Naive B cell (primary cell): Measurements from ENCODE around the gene BARHL2. TPM values are rescaled to one million over a fixed set of nuclear protein-coding genes. Genes with fewer than 3 reads are reported as not detected.

Experiments used
- ATAC-seq, 2 donors: fragments of 150-1000 bp; cut with Tn5 transposase; 2 replicates each; pipeline ENCODE4 v1.10.0; 2021; ENCODE audit warnings: low read depth in 2 of 2, mild to moderate bottlenecking in 2 of 2, moderate library complexity in 2 of 2
- DNase-seq: peaks from one replicate; pipeline ENCODE4 v3.0.0; 2022
- H3K27ac Mint-ChIP-seq, 6 donors: one replicate each; pipeline ENCODE4 v1.8.0; 2020 to 2022; ENCODE audit warnings: mild to moderate bottlenecking in 6 of 6, mixed read lengths in 6 of 6, moderate library complexity in 5 of 6, inconsistent platforms in 2 of 6
- H3K27me3 Mint-ChIP-seq, 3 donors: one replicate each; pipeline ENCODE4 v1.8.0; 2021 to 2022; ENCODE audit warnings: mixed read lengths in 3 of 3, mild to moderate bottlenecking in 1 of 3
- H3K36me3 Mint-ChIP-seq, 2 donors: one replicate each; pipeline ENCODE4 v1.8.0; 2020 to 2022; ENCODE audit warnings: mixed read lengths in 2 of 2, inconsistent platforms in 1 of 2, mild to moderate bottlenecking in 1 of 2
- H3K4me1 Mint-ChIP-seq, 3 donors: one replicate each; pipeline ENCODE4 v1.8.0; 2020 to 2022; ENCODE audit warnings: mixed read lengths in 3 of 3, inconsistent platforms in 1 of 3, mild to moderate bottlenecking in 1 of 3, moderate library complexity in 1 of 3
- H3K4me3 Mint-ChIP-seq, 8 donors: one replicate each; pipeline ENCODE4 v1.8.0; 2020 to 2022; ENCODE audit warnings: mild to moderate bottlenecking in 8 of 8, mixed read lengths in 8 of 8, moderate library complexity in 8 of 8, inconsistent platforms in 2 of 8
- H3K9me3 Mint-ChIP-seq, 7 donors: one replicate each; pipeline ENCODE4 v1.8.0; 2020 to 2022; ENCODE audit warnings: mixed read lengths in 7 of 7, mild to moderate bottlenecking in 5 of 7, inconsistent platforms in 2 of 7, moderate library complexity in 1 of 7
- polyA plus RNA-seq, 6 donors: library from polyadenylated mRNA; unstranded; fragments of 300-500 nt; fragmentation: Illumina TruSeq; gene quantifications; one replicate each; pipeline ENCODE4 v1.2.3, GENCODE V29; 2021; ENCODE audit warnings: low read depth in 6 of 6

The BARHL2 gene
- polyA plus RNA-seq, 6 donors from 2014 or later, result not detected

- H3K27ac Mint-ChIP-seq, result no peak overlapping the region
- peaks cover 5 to 24% (median 19%) of the 10 kb centered on the region in 3 donors for H3K4me1 Mint-ChIP-seq
- H3K36me3 Mint-ChIP-seq, result peaks cover 4 to 7% of the 10 kb centered on the region in 2 donors
- peaks cover 2 to 17% (median 12%) of the 10 kb centered on the region in 7 donors for H3K9me3 Mint-ChIP-seq
- DNase-seq (no peak), ATAC-seq (no peak)
- peaks cover 64 to 95% (median 90%) of the 10 kb centered on the region in 3 donors for H3K27me3 Mint-ChIP-seq
- peak overlapping the region in 3 of 8 donors; percentile 20 to 76 (median 53) for H3K4me3 Mint-ChIP-seq
Measured at GRCh38 chr1:90712915-90713730, 4.0 kb downstream of the BARHL2 start.

- Mint-ChIP-seq H3K36me3 (peaks cover 4 to 7% of the 10 kb centered on the region in 2 donors), H3K27ac (no peak overlapping the region), H3K4me3 (peak overlapping the region in 1 of 8 donors; percentile 76), H3K4me1 (peaks cover 3 to 25% (median 22%) of the 10 kb centered on the region in 3 donors), H3K9me3 (peaks cover 0 to 17% (median 12%) of the 10 kb centered on the region in 7 donors), H3K27me3 (peaks cover 72 to 96% (median 92%) of the 10 kb centered on the region in 3 donors)
- DNase-seq, result no peak
- ATAC-seq, result no peak
Measured at GRCh38 chr1:90712153-90712856, 4.8 kb downstream of the BARHL2 start.

- ATAC-seq (no peak), DNase-seq (no peak)
- Mint-ChIP-seq H3K27ac (no peak overlapping the region), H3K27me3 (peaks cover 79 to 96% (median 91%) of the 10 kb centered on the region in 3 donors), H3K9me3 (peaks cover 0 to 17% (median 8%) of the 10 kb centered on the region in 7 donors), H3K4me3 (no peak overlapping the region), H3K4me1 (peaks cover 3 to 24% (median 22%) of the 10 kb centered on the region in 3 donors), H3K36me3 (peaks cover 7% of the 10 kb centered on the region in 2 donors)
Measured at GRCh38 chr1:90711696-90712095, 5.4 kb downstream of the BARHL2 start.

GRCh38 chr1:90710579-90711536 is 6.2 kb downstream of the BARHL2 start:
- ATAC-seq (no peak), DNase-seq (no peak)
- Mint-ChIP-seq H3K4me1 (peaks cover 5 to 20% (median 16%) of the 10 kb centered on the region in 3 donors), H3K9me3 (peaks cover 0 to 13% (median 8%) of the 10 kb centered on the region in 7 donors), H3K27ac (no peak overlapping the region), H3K27me3 (peaks cover 85 to 96% (median 91%) of the 10 kb centered on the region in 3 donors), H3K36me3 (peaks cover 7% of the 10 kb centered on the region in 2 donors), H3K4me3 (peak overlapping the region in 1 of 8 donors; percentile 5)

GRCh38 chr1:90709535-90709934 is 7.6 kb downstream of the BARHL2 start:
- H3K27ac Mint-ChIP-seq, result no peak overlapping the region

GRCh38 chr1:90708826-90709225 is 8.3 kb downstream of the BARHL2 start:
- H3K27ac Mint-ChIP-seq, result no peak overlapping the region
- DNase-seq, result no peak
- ATAC-seq, result no peak
- H3K27me3 Mint-ChIP-seq, result peaks cover 87 to 100% (median 91%) of the 10 kb centered on the region in 3 donors
- H3K4me1 Mint-ChIP-seq, result peaks cover 6 to 23% (median 14%) of the 10 kb centered on the region in 3 donors
- peaks cover 0 to 4% of the 10 kb centered on the region in 2 donors for H3K36me3 Mint-ChIP-seq
- peak overlapping the region in 1 of 8 donors; percentile 49 for H3K4me3 Mint-ChIP-seq
- peaks cover 2 to 15% (median 7%) of the 10 kb centered on the region in 7 donors for H3K9me3 Mint-ChIP-seq

More at GRCh38 chr1:90709535-90709934, 7.6 kb downstream of the BARHL2 start:
- no peak overlapping the region for H3K4me3 Mint-ChIP-seq
- no peak for ATAC-seq
- peaks cover 2 to 15% (median 8%) of the 10 kb centered on the region in 7 donors for H3K9me3 Mint-ChIP-seq
- DNase-seq, result no peak
- peaks cover 6 to 23% (median 16%) of the 10 kb centered on the region in 3 donors for H3K4me1 Mint-ChIP-seq
- H3K36me3 Mint-ChIP-seq, result peaks cover 2 to 4% of the 10 kb centered on the region in 2 donors
- peaks cover 90 to 100% (median 91%) of the 10 kb centered on the region in 3 donors for H3K27me3 Mint-ChIP-seq

GRCh38 chr1:90708236-90708786 is 8.8 kb downstream of the BARHL2 start:
- H3K36me3 Mint-ChIP-seq, result peaks cover 0 to 4% of the 10 kb centered on the region in 2 donors

GRCh38 chr1:90707363-90707710 is 9.8 kb downstream of the BARHL2 start:
- Mint-ChIP-seq H3K36me3 (peaks cover 0 to 4% of the 10 kb centered on the region in 2 donors), H3K9me3 (peaks cover 0 to 15% (median 4%) of the 10 kb centered on the region in 7 donors), H3K4me3 (peak overlapping the region in 7 of 8 donors; percentile 16 to 62 (median 57)), H3K4me1 (peaks cover 6 to 21% (median 9%) of the 10 kb centered on the region in 3 donors), H3K27me3 (peaks cover 79 to 96% (median 80%) of the 10 kb centered on the region in 3 donors), H3K27ac (peak overlapping the region in 1 of 6 donors; percentile 49)
- ATAC-seq (peak in 1 of 2 donors; percentile 23), DNase-seq (no peak)

More at GRCh38 chr1:90708236-90708786, 8.8 kb downstream of the BARHL2 start:
- peaks cover 2 to 15% (median 7%) of the 10 kb centered on the region in 7 donors for H3K9me3 Mint-ChIP-seq
- no peak overlapping the region for H3K27ac Mint-ChIP-seq
- ATAC-seq, result no peak
- peaks cover 6 to 21% (median 9%) of the 10 kb centered on the region in 3 donors for H3K4me1 Mint-ChIP-seq
- H3K4me3 Mint-ChIP-seq, result peak overlapping the region in 1 of 8 donors; percentile 49
- peaks cover 83 to 100% (median 86%) of the 10 kb centered on the region in 3 donors for H3K27me3 Mint-ChIP-seq
- DNase-seq, result no peak

- peaks cover 79 to 96% (median 86%) of the 10 kb centered on the region in 3 donors for H3K27me3 Mint-ChIP-seq
- H3K4me1 Mint-ChIP-seq, result peaks cover 6 to 21% (median 9%) of the 10 kb centered on the region in 3 donors
- peaks cover 0 to 15% (median 4%) of the 10 kb centered on the region in 7 donors for H3K9me3 Mint-ChIP-seq
- peak overlapping the region in 7 of 8 donors; percentile 22 to 68 (median 59) for H3K4me3 Mint-ChIP-seq
- no peak for DNase-seq
- peak overlapping the region in 1 of 6 donors; percentile 66 for H3K27ac Mint-ChIP-seq
- ATAC-seq, result peak; percentile 41 to 71
- peaks cover 0 to 4% of the 10 kb centered on the region in 2 donors for H3K36me3 Mint-ChIP-seq
Measured at GRCh38 chr1:90706437-90707362, 10.4 kb downstream of the BARHL2 start.

- H3K9me3 Mint-ChIP-seq, result peaks cover 0 to 15% (median 4%) of the 10 kb centered on the region in 7 donors
- H3K27ac Mint-ChIP-seq, result peak overlapping the region in 1 of 6 donors; percentile 7
- DNase-seq (no peak), ATAC-seq (no peak)
- H3K4me3 Mint-ChIP-seq, result peak overlapping the region in 5 of 8 donors; percentile 3 to 68 (median 57)
- H3K36me3 Mint-ChIP-seq, result peaks cover 0 to 4% of the 10 kb centered on the region in 2 donors
- peaks cover 84 to 92% (median 85%) of the 10 kb centered on the region in 3 donors for H3K27me3 Mint-ChIP-seq
- H3K4me1 Mint-ChIP-seq, result peaks cover 6 to 21% (median 9%) of the 10 kb centered on the region in 3 donors
Measured at GRCh38 chr1:90705956-90706355, 11.1 kb downstream of the BARHL2 start.

- peak overlapping the region in 1 of 8 donors; percentile 51 for H3K4me3 Mint-ChIP-seq
- peaks cover 77 to 81% (median 77%) of the 10 kb centered on the region in 3 donors for H3K27me3 Mint-ChIP-seq
- H3K36me3 Mint-ChIP-seq, result peaks cover 0 to 4% of the 10 kb centered on the region in 2 donors
- peaks cover 0 to 15% (median 4%) of the 10 kb centered on the region in 7 donors for H3K9me3 Mint-ChIP-seq
- DNase-seq, result no peak
- ATAC-seq, result no peak
- H3K4me1 Mint-ChIP-seq, result peaks cover 6 to 18% (median 9%) of the 10 kb centered on the region in 3 donors
- peak overlapping the region in 1 of 6 donors; percentile 49 for H3K27ac Mint-ChIP-seq
Measured at GRCh38 chr1:90704817-90705216, 12.3 kb downstream of the BARHL2 start.
